Globus pallidus (tissue), 1 donor: ENCODE results near the gene AOPEP.

Source experiments
- DNase-seq: peaks from one replicate; pipeline ENCODE4 v3.0.0-alpha.2; 2015; ENCODE audit warnings: low spot score

Gene AOPEP

DNA sequence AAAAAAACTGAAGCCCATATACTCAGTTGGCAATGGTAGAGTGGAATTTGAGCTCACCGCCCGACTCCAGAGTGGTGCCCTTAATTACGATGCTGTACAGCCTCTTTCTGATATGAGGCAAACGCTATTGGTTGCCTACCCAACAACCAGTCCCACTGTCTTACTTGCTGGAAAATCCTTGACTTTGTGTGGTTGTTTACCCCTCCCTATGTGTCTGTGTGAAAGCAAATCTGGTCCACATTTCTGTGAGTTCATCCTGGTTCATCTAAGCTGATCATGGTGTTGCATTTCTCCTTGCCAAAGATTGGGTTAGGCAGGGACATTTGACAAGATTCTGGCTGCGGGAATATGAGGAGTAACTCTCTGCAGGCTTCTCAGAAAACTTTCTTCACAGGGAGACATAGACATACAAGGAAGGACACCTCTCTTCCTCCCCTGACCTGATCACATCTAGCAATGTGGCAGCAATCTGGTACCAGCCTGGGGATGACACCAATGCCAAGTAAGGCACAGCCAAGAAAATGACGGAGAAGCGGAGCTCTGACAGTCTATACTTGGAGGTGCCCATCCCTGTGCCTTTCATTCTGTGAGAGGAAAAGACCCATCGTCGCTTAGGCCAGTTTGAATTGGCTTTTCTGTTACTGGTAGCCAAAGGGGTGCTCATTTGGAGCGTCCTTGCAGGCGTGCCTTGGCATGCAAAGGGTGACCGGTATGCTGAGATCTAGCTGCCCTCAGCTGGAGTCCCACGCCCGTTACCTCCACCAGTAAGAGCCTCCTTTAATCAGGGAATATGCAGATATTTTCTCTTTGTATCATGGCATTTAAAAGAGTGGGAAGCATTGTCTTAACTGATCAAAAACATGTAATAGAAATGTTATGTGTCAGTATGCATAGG, 124.3 kb downstream of the AOPEP start:
- peak; percentile 62 for DNase-seq

DNA sequence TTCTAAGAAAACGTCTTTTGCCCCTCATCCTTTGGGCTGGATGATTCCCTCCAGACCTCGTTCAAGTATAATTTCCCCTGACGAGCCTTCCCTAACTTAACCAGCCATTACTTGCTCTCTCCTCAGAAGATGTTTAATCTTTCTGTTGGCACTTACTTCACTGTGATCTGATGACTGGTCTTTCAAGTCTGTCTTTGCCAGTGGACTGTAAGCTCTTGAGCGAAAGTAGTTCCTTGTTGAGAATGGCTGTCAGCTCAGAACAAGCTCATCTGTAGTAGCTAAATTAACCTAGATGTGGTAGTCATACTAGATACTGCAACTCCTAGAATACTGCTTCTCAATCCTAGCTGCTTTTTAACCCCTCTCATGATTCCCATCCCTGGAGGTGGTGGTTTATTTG, 125.0 kb downstream of the AOPEP start:
- no peak for DNase-seq

- DNase-seq: no peak
Measured at GRCh38 chr9:94851892-94852291, 125.4 kb downstream of the AOPEP start.

GRCh38 chr9:94852373-94852772, 125.9 kb downstream of the AOPEP start:
- no peak for DNase-seq

GRCh38 chr9:94853887-94854286, 127.4 kb downstream of the AOPEP start:
- no peak for DNase-seq

DNA sequence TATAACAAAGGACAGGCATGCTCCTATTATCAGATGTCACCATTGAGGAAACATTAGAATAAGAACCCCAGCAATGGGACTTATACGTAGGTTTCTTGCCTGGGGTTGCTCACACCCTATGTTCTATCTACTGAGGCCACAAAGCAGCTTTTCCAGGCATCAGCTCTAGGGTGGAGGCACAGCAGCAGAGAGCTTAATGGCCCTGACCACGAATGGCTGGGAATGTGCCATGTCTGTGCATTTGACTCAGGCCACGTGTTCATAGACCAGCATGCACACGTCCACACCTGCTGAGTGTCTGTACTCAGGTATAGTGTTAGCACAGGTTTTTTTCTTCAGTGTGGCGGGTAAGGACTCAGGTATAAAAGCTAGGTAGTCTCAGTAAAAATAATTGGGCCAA, 129.4 kb downstream of the AOPEP start:
- no peak for DNase-seq

GRCh38 chr9:94857791-94858190, 131.3 kb downstream of the AOPEP start:
- DNase-seq: no peak

DNA sequence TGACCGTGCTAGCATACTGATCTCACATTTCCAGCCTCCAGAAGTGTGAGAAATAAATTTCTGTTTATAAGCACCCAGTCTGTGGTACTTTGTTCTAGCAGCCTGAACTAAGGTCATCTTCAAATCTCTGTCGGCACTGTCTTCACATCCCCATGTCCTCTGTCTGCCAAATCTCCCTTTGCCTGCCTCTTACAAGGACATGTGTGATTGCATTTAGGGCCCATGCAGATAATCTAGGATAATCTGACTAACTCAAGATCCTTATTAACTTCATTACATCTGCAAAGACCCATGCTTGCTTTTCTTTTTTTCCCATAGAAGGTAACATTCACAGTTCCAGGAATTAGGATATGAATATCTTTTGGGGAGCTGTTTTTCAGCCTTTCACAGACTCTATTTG, 132.7 kb downstream of the AOPEP start:
- no peak for DNase-seq

DNA sequence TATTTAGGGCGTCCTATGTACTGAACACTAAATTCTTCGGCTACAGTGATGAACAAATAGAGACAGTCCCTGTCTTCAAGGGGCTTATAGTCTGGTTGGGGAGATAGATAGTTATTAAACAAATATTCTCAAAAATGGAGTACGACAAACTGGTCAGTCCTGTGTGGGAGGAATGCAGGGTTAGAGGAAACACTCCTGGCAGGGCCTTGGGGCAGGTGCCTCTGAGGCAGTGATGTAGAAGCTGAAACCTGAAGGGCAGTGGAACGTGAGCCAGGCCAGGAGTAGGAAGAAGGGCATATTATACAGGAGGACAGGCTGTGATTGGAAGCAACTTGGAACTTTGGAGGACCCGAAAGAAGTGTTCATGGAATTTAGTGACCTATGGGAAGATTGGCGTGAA, 133.4 kb downstream of the AOPEP start:
- DNase-seq: no peak

DNA sequence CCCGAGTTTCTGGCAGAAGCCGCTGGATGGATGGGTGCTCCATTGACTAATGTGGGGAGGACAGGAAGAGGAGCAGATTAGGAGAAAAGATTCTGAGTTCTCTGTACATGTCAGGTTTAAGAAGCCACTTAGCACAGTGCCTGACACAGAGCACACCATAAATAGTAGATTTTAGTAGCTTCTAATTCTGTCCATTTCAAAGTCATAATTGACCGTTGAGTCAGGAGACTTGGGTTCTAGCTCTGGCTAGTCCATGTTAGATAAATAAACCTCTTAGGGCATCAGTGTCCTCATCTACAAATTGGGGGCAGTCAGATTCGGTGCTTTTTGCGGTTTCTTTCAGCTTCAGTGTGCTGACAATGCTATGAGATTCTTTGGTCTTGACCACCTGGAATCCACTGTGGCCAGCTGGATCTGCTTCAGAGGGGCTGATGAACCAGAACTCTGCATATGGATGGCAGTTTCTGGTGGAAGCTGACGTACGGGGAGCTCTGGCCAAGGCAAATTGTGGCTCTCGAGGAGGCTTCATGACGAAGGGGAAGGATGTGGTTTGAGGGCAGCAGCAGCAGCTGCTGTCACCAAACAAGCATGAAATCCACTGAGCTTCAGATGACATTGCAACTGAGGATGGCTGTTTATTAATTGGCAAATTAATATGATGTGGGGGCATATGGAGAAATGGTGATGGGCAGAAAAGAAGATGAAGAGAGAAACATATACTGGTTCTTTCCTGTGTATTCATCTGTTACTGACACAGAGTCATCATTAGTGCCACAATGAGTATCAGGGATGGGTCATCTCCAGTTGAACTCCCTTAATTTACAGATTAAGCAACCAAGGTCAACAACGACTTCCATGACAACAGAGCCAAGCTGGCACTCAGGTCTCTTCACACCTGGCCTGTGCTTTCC, 134.4 kb downstream of the AOPEP start:
- DNase-seq: no peak

DNA sequence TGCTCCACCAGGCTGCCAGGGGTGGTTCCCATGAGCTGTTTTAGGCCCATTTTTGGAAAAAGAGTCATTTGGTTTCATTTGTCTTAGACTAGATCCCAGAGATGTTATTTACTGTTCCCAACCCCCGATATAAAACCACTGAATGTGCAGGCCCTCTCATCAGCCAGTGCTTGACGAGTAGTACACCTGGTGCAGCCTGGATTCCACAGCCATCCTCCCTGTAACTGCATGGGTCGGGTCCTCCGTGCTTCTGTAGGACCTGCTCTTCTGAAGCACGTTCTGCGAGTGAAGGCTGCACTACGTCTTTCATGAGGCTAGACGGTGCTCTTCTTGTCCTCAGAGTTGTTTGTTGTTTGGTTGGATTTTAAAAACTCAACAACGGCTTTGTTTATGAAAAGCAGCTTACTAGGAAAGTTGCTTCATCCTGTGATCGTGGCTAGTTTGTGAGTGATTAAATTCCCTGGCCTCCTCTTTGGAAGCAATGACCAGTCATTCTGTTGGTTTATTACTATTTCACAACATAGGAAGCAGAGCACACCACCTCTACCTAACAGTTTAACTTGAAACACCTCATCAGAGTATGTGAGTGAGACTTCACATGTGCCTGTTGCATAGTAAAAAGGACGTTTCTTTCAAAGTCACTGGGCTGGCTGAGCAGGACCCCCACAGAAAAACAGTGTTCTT, 135.2 kb downstream of the AOPEP start:
- no peak for DNase-seq

- DNase-seq: no peak
Measured at GRCh38 chr9:94864196-94864595, 137.7 kb downstream of the AOPEP start.

DNA sequence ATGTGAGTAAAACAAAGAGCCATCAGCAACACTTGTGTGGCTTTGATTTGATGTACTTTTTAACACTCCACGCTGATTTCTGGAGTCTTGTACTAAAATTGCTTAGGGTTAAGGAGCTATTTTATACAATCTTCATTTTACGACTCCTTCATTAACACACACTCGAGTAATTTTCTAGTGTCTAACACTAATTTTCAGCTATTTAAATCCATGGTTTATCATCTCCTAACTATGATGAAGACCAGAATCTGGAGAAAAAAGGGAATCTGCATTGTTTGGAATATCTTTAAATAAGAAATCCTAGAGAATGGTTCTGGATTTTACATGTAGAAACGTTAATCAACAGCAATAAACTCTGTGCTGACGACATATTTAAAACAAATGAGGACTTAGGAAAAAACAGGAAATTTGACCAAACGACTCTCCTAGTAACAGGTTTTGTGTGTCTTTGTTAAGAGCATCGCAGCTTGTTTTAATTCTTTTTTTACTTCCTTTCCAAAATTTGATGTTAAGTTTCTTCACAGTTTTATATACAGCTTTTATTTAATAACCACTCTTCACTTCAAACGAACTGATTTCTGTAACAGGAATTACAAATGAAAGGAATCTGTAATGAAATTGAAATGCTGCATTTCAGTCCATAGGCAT, 138.5 kb downstream of the AOPEP start:
- DNase-seq: peak; percentile 38

- DNase-seq: peak; percentile 75
Measured at GRCh38 chr9:94865582-94866452, 139.3 kb downstream of the AOPEP start.

- no peak for DNase-seq
Measured at GRCh38 chr9:94866770-94867169, 140.3 kb downstream of the AOPEP start.

DNA sequence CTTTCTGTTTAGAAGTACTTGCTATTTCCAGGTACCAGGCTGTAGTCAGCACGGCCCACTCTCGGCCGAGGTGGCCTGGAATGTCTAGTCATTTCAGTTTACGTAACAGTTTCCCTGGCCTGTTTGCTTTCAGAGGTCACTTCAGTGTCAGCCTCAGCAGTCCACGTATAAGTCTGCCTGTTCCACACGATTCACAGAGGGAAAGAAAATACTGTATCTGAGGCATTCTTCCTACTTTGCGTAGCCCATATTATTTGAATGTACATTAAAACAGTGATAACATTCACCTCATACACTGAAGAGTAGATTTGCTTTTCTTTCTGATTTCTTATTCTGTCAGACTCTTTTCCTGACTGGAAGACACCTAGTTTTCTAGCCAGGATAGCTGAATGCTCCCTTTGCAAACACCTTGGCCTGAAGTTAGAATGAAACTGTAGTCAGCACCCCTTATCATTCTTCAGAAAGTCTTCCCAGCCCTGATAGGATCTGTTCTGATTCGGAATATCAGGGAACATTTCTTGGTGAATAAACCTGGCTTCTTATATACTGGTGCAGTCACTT, 140.9 kb downstream of the AOPEP start:
- peak; percentile 63 for DNase-seq

DNA sequence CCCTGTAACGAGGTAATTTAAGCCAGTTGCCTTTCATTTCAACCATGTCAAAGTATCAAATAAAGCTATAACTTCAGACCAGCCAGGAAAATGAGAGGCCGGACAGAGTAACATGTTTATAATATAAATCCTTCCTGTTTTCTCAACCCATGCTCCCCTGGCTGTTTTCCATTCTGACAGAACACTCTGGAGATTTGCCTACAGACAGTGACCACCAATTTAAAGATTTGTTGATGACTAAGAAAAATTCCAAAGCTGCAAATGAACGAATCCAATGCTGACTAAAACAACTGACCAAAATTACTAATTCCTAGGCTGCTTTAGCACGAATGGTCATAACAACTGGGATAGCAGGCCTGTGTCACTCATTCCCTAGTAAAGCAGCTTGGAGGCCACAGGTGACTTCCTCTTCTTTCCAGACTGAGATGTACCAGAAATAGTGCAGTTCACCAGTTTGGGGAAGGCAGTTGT, 141.4 kb downstream of the AOPEP start:
- DNase-seq: no peak

GRCh38 chr9:94868464-94868863, 142.0 kb downstream of the AOPEP start:
- DNase-seq: no peak

- DNase-seq: no peak
Measured at GRCh38 chr9:94869415-94869843, 142.9 kb downstream of the AOPEP start.

GRCh38 chr9:94870465-94870792, 143.9 kb downstream of the AOPEP start:
- no peak for DNase-seq
